Ascending aorta (tissue), 2 donors: ENCODE measurements around the gene TGIF1. TPM values are rescaled to one million over a fixed set of nuclear protein-coding genes. Genes with fewer than 3 reads are reported as not detected.

Source experiments
- DNase-seq, 2 donors: peaks; one replicate each; pipeline ENCODE4 v3.0.0-alpha.2; 2019; ENCODE audit warnings: low spot score in 2 of 2
- H3K27ac ChIP-seq, 2 donors: fragments of 200-600 bp; sonication (generic); one replicate each; pipeline ENCODE4 v1.5.1; 2016 to 2017; ENCODE audit warnings: mild to moderate bottlenecking in 1 of 2
- H3K27me3 ChIP-seq: fragments of 200-600 bp; sonication (generic); one replicate; pipeline ENCODE4 v1.5.1; 2017
- H3K36me3 ChIP-seq, 2 donors: fragments of 200-600 bp; sonication (generic); one replicate each; pipeline ENCODE4 v1.5.1; 2016
- H3K4me1 ChIP-seq, 2 donors: fragments of 200-600 bp; sonication (generic); one replicate each; pipeline ENCODE4 v1.5.1; 2016 to 2017; ENCODE audit warnings: mild to moderate bottlenecking in 1 of 2
- H3K4me3 ChIP-seq, 2 donors: fragments of 200-600 bp; sonication (generic); one replicate each; pipeline ENCODE4 v1.5.1; 2016 to 2017; ENCODE audit warnings: mild to moderate bottlenecking in 1 of 2
- H3K9me3 ChIP-seq, 2 donors: fragments of 200-600 bp; sonication (generic); one replicate each; pipeline ENCODE4 v1.5.1; 2016
- CTCF ChIP-seq, 3 experiments: fragments of 200-600 bp in 2 of 3; fragments of 450-650 bp in 1 of 3; sonication (generic) in 2 of 3; IDR thresholded peaks; one replicate each; pipeline ENCODE4 v1.5.1; 2016 to 2019; ENCODE audit warnings: antibody characterized with exemption in 3 of 3, mild to moderate bottlenecking in 1 of 3, moderate library complexity in 1 of 3
- intact Hi-C: fragments of 100-400 bp; cut with DNase I; formaldehyde crosslinking; loops from one replicate; pipeline ENCODE4 v1.15.1; 2023
- total RNA-seq: library from RNA; depleted of rRNA; stranded (reverse); fragments of >200 nt; gene quantifications from one replicate; pipeline ENCODE4 v1.1.0, GENCODE V29; 2016

TGIF1 gene
- total RNA-seq, 1 donor from 2014 or later: 39.7 TPM

- DNase-seq: no peak
- intact Hi-C loops: no loop called here
- TF ChIP-seq CTCF (IDR thresholded peaks at IDR 0.05): no peak
Observed at GRCh38 chr18:3482258-3482657, 32.3 kb downstream of the TGIF1 start.

GRCh38 chr18:3485153-3486149 is 35.5 kb downstream of the TGIF1 start:
- no peak for DNase-seq
- intact Hi-C loops: no loop called here
- no peak overlapping the region for H3K4me3 ChIP-seq
- H3K27ac ChIP-seq: no peak overlapping the region
- no peaks in the 10 kb centered on the region for H3K36me3 ChIP-seq
- H3K27me3 ChIP-seq: no peaks in the 10 kb centered on the region
- H3K4me1 ChIP-seq: no peaks in the 10 kb centered on the region
- no peak for TF ChIP-seq CTCF (IDR thresholded peaks at IDR 0.05)
- H3K9me3 ChIP-seq: no peaks in the 10 kb centered on the region

More at GRCh38 chr18:3482258-3482657, 32.3 kb downstream of the TGIF1 start:
- H3K27ac ChIP-seq: no peak overlapping the region
- H3K36me3 ChIP-seq: no peaks in the 10 kb centered on the region
- no peaks in the 10 kb centered on the region for H3K4me1 ChIP-seq
- no peak overlapping the region for H3K4me3 ChIP-seq
- H3K9me3 ChIP-seq: no peaks in the 10 kb centered on the region
- no peaks in the 10 kb centered on the region for H3K27me3 ChIP-seq

- Histone ChIP-seq H3K4me3 (no peak overlapping the region), H3K36me3 (no peaks in the 10 kb centered on the region), H3K27ac (no peak overlapping the region), H3K4me1 (no peaks in the 10 kb centered on the region), H3K9me3 (no peaks in the 10 kb centered on the region), H3K27me3 (no peaks in the 10 kb centered on the region)
- intact Hi-C loops: no loop called here
- TF ChIP-seq CTCF (IDR thresholded peaks at IDR 0.05): no peak
- no peak for DNase-seq
Observed at GRCh38 chr18:3486512-3486911, 36.5 kb downstream of the TGIF1 start.

- no peak overlapping the region for H3K27ac ChIP-seq
- TF ChIP-seq CTCF (IDR thresholded peaks at IDR 0.05): no peak
- no peaks in the 10 kb centered on the region for H3K27me3 ChIP-seq
- intact Hi-C loops: no loop called here
- H3K4me1 ChIP-seq: no peaks in the 10 kb centered on the region
- no peaks in the 10 kb centered on the region for H3K9me3 ChIP-seq
- DNase-seq: no peak
- no peak overlapping the region for H3K4me3 ChIP-seq
- no peaks in the 10 kb centered on the region for H3K36me3 ChIP-seq
Observed at GRCh38 chr18:3489462-3489861, 39.5 kb downstream of the TGIF1 start.

GRCh38 chr18:3491981-3492555 is 42.1 kb downstream of the TGIF1 start:
- Histone ChIP-seq H3K27me3 (no peaks in the 10 kb centered on the region), H3K4me1 (no peaks in the 10 kb centered on the region), H3K27ac (no peak overlapping the region), H3K9me3 (no peaks in the 10 kb centered on the region), H3K4me3 (no peak overlapping the region), H3K36me3 (no peaks in the 10 kb centered on the region)
- intact Hi-C loops: no loop called here
- no peak for TF ChIP-seq CTCF (IDR thresholded peaks at IDR 0.05)
- DNase-seq: no peak
